ENCODE results near the gene MTMR2. TPM values are rescaled to one million over a fixed set of nuclear protein-coding genes. Genes with fewer than 3 reads are reported as not detected.

Gene MTMR2
- total and polyA plus RNA-seq, 2 donors (not counting 1 experiment from before 2014, with no cell fraction given), result 4.8 to 15.4 TPM

GRCh38 chr11:95920460-95921105 lies 3.3 kb downstream of the MTMR2 start:
- no peak overlapping the region for H3K9ac ChIP-seq (ENCODE audit: low read length)
- POLR2A ChIA-PET, result no interaction called here
- no peak overlapping the region for H2AFZ ChIP-seq (ENCODE audit: insufficient read depth, low read depth, low read length, poor library complexity, severe bottlenecking)
- Mint-ChIP-seq H3K4me1 (peaks cover 25% of the 10 kb centered on the region), H3K4me3 (no peak overlapping the region), H3K9me3 (ENCODE audit: insufficient read depth) (no peaks in the 10 kb centered on the region), H3K27ac (no peak overlapping the region), H3K27me3 (no peaks in the 10 kb centered on the region)
- CTCF ChIA-PET, result no interaction called here
- ATAC-seq (ENCODE audit: low read depth) (no peak), DNase-seq (no peak)
- TF ChIP-seq EZH2 (IDR thresholded peaks at IDR 0.05; ENCODE audit: borderline replicate concordance, insufficient read depth, low read depth, low read length, poor library complexity, severe bottlenecking) (no peak), CTCF (IDR thresholded peaks at IDR 0.05) (no peak)
- WGBS (ENCODE audit: insufficient coverage), result no CpG with 5 or more reads among the region's 3 CpGs
- H4K20me1 ChIP-seq (ENCODE audit: control insufficient read depth, insufficient read depth, low read length, poor library complexity, severe bottlenecking), result no peaks in the 10 kb centered on the region
- no peak overlapping the region for H3K4me2 ChIP-seq (replicated peaks; ENCODE audit: low read depth, low read length, poor library complexity, severe bottlenecking)
- H3K27ac ChIP-seq (ENCODE audit: low read length in 2 of 2), result no peak overlapping the region
- H3K9me3 ChIP-seq (ENCODE audit: control extremely low read depth in 1 of 3, control insufficient read depth in 2 of 3, insufficient read depth in 1 of 3, low read length in 2 of 3), result no peaks in the 10 kb centered on the region
- peaks cover 20% of the 10 kb centered on the region for H3K79me2 ChIP-seq (ENCODE audit: control insufficient read depth, insufficient read depth, low read length)
- H3K27me3 ChIP-seq (replicated peaks in 1 of 4; ENCODE audit: control extremely low read depth in 1 of 4, control insufficient read depth in 3 of 4, insufficient read depth in 4 of 4, low read length in 3 of 4), result no peaks in the 10 kb centered on the region
- no peaks in the 10 kb centered on the region for H3K36me3 ChIP-seq (replicated peaks in 1 of 2; ENCODE audit: control extremely low read depth in 1 of 2, control insufficient read depth in 1 of 2, extremely low read depth in 1 of 2, insufficient read depth in 2 of 2, low read length in 1 of 2)
- H3K4me1 ChIP-seq (ENCODE audit: control insufficient read depth in 2 of 2, insufficient read depth in 2 of 2, low read length in 2 of 2), result peaks cover 9 to 16% of the 10 kb centered on the region in 2 donors
- no peak overlapping the region for H3K4me3 ChIP-seq (ENCODE audit: control extremely low read depth in 1 of 5, extremely low read depth in 1 of 5, insufficient read depth in 1 of 5, low read depth in 2 of 5, low read length in 4 of 5)
- intact Hi-C loops (cut with micrococcal nuclease), result no loop called here

- H3K9me3 ChIP-seq (ENCODE audit: control extremely low read depth in 1 of 3, control insufficient read depth in 2 of 3, insufficient read depth in 1 of 3, low read length in 2 of 3), result no peaks in the 10 kb centered on the region
- no peaks in the 10 kb centered on the region for H3K27me3 Mint-ChIP-seq
- peaks cover 0 to 3% of the 10 kb centered on the region in 2 experiments for H3K36me3 ChIP-seq (replicated peaks in 1 of 2; ENCODE audit: control extremely low read depth in 1 of 2, control insufficient read depth in 1 of 2, extremely low read depth in 1 of 2, insufficient read depth in 2 of 2, low read length in 1 of 2)
- TF ChIP-seq EZH2 (IDR thresholded peaks at IDR 0.05; ENCODE audit: borderline replicate concordance, insufficient read depth, low read depth, low read length, poor library complexity, severe bottlenecking) (no peak), CTCF (IDR thresholded peaks at IDR 0.05) (no peak)
- no peak overlapping the region for H3K4me2 ChIP-seq (replicated peaks; ENCODE audit: low read depth, low read length, poor library complexity, severe bottlenecking)
- no peak overlapping the region for H3K27ac ChIP-seq (ENCODE audit: low read length in 2 of 2)
- H3K9ac ChIP-seq (ENCODE audit: low read length), result no peak overlapping the region
- peaks cover 8 to 15% of the 10 kb centered on the region in 2 donors for H3K4me1 ChIP-seq (ENCODE audit: control insufficient read depth in 2 of 2, insufficient read depth in 2 of 2, low read length in 2 of 2)
- ChIA-PET POLR2A (no interaction called here), CTCF (no interaction called here)
- no peak overlapping the region for H3K4me3 Mint-ChIP-seq
- H3K9me3 Mint-ChIP-seq (ENCODE audit: insufficient read depth), result no peaks in the 10 kb centered on the region
- no peak overlapping the region for H3K4me3 ChIP-seq (ENCODE audit: control extremely low read depth in 1 of 5, extremely low read depth in 1 of 5, insufficient read depth in 1 of 5, low read depth in 2 of 5, low read length in 4 of 5)
- H4K20me1 ChIP-seq (ENCODE audit: control insufficient read depth, insufficient read depth, low read length, poor library complexity, severe bottlenecking), result no peaks in the 10 kb centered on the region
- peaks cover 20% of the 10 kb centered on the region for H3K79me2 ChIP-seq (ENCODE audit: control insufficient read depth, insufficient read depth, low read length)
- no CpG with 5 or more reads among the region's 3 CpGs for WGBS (ENCODE audit: insufficient coverage)
- H3K27ac Mint-ChIP-seq, result no peak overlapping the region
- no peaks in the 10 kb centered on the region for H3K27me3 ChIP-seq (replicated peaks in 1 of 4; ENCODE audit: control extremely low read depth in 1 of 4, control insufficient read depth in 3 of 4, insufficient read depth in 4 of 4, low read length in 3 of 4)
- intact Hi-C loops (cut with micrococcal nuclease), result no loop called here
- no peak overlapping the region for H2AFZ ChIP-seq (ENCODE audit: insufficient read depth, low read depth, low read length, poor library complexity, severe bottlenecking)
- no peak for ATAC-seq (ENCODE audit: low read depth)
- DNase-seq, result no peak
- H3K4me1 Mint-ChIP-seq, result peaks cover 18% of the 10 kb centered on the region
These were observed 4.4 kb downstream of the MTMR2 start for GRCh38 chr11:95919514-95919913.

Measured in B cell (primary cell).